GM21515 (cell line): ENCODE data around the gene ZFPL1.
"Not testable (repeated sequence)": the region's sequence is repeated elsewhere in the genome, so short reads cannot be mapped to it uniquely, and the experiment has no call there.

Experiments
- ATAC-seq: cut with Tn5 transposase; IDR thresholded peaks from one replicate; pipeline ENCODE4 v1.9.1; 2021; ENCODE audit not compliant: unreplicated experiment

ZFPL1 gene

GRCh38 chr11:65113361-65113756, 29.3 kb downstream of the ZFPL1 start:
- ATAC-seq = no peak

GRCh38 chr11:65113839-65114238, 29.8 kb downstream of the ZFPL1 start:
- no peak for ATAC-seq

GRCh38 chr11:65114538-65115171, 30.6 kb downstream of the ZFPL1 start:
- no peak for ATAC-seq

- no peak for ATAC-seq
Observed at GRCh38 chr11:65115361-65116082, 31.5 kb downstream of the ZFPL1 start.

GRCh38 chr11:65116370-65117205, 32.6 kb downstream of the ZFPL1 start:
- no peak for ATAC-seq

- ATAC-seq = peak; percentile 53
Observed at GRCh38 chr11:65117206-65118096, 33.4 kb downstream of the ZFPL1 start, which contains the start of gene ZNHIT2. Gene ZNHIT2, minus strand, starts transcription at chr11:65117701. Its CDS starts 48 bp downstream, at chr11:65117653.

GRCh38 chr11:65118097-65118837, 34.2 kb downstream of the ZFPL1 start:
- no peak for ATAC-seq

- not testable (repeated sequence) for ATAC-seq
Observed at GRCh38 chr11:65118891-65119669, 35.1 kb downstream of the ZFPL1 start.

- no peak for ATAC-seq
Observed at GRCh38 chr11:65119670-65119995, 35.6 kb downstream of the ZFPL1 start.

- ATAC-seq = no peak
Observed at GRCh38 chr11:65120831-65121230, 36.8 kb downstream of the ZFPL1 start.

GRCh38 chr11:65121447-65121864, 37.4 kb downstream of the ZFPL1 start:
- ATAC-seq = no peak

- ATAC-seq = peak; percentile 59
Observed at GRCh38 chr11:65121865-65122696, 38.1 kb downstream of the ZFPL1 start, which contains the start of the genes FAU and MRPL49. Gene FAU, minus strand, starts transcription at chr11:65122134. Its CDS starts 321 bp downstream, at chr11:65121813. Gene MRPL49, plus strand, starts transcription at chr11:65122321. Its CDS starts 26 bp downstream, at chr11:65122347.

GRCh38 chr11:65124480-65125196, 40.6 kb downstream of the ZFPL1 start:
- ATAC-seq = no peak

GRCh38 chr11:65125197-65126056, 41.4 kb downstream of the ZFPL1 start:
- no peak for ATAC-seq

GRCh38 chr11:65126624-65127274, 42.7 kb downstream of the ZFPL1 start:
- no peak for ATAC-seq
